ENCODE measurements around the gene PDE4D.

The PDE4D gene

DNA sequence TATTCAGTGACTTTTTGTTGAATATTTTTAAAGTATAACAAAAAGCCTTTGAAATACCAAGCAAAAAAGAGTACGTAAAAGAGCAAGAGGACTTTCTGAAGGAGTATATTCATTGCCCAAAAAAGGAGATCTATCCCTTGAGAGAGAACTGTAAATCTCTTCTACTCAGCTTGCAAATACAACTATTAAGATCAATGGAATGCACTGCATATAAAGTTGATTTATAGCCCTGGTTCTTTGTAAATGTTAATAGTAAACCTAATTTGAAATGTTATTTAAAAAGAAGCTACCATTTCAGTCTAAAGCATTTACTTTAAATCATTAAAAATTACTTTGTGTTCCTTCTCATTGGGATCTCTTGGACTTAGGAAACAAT, 168.1 kb downstream of the PDE4D start:
- Histone ChIP-seq H3K36me3 (replicated peaks) (no peaks in the 10 kb centered on the region), H3K4me1 (no peaks in the 10 kb centered on the region), H3K9me3 (no peaks in the 10 kb centered on the region), H3K4me3 (no peak overlapping the region), H3K27me3 (ENCODE audit: low read depth) (no peaks in the 10 kb centered on the region)
- no peak for DNase-seq (ENCODE audit: low spot score in 2 of 2)
- in situ Hi-C loops (cut with MboI; ENCODE audit: low sequenced_read_pairs) = no loop called here

- H3K9me3 ChIP-seq = no peaks in the 10 kb centered on the region
- H3K36me3 ChIP-seq (replicated peaks) = no peaks in the 10 kb centered on the region
- H3K4me3 ChIP-seq = no peak overlapping the region
- H3K4me1 ChIP-seq = no peaks in the 10 kb centered on the region
- peak; percentile 38 to 54 for DNase-seq (ENCODE audit: low spot score in 2 of 2)
- in situ Hi-C loops (cut with MboI; ENCODE audit: low sequenced_read_pairs) = no loop called here
- no peaks in the 10 kb centered on the region for H3K27me3 ChIP-seq (ENCODE audit: low read depth)
Measured at GRCh38 chr5:59724482-59725391, 168.8 kb downstream of the PDE4D start.

GRCh38 chr5:59722874-59723273, 170.7 kb downstream of the PDE4D start:
- H3K9me3 ChIP-seq = no peaks in the 10 kb centered on the region
- H3K4me3 ChIP-seq = no peak overlapping the region
- H3K36me3 ChIP-seq (replicated peaks) = no peaks in the 10 kb centered on the region
- no peaks in the 10 kb centered on the region for H3K27me3 ChIP-seq (ENCODE audit: low read depth)
- no peaks in the 10 kb centered on the region for H3K4me1 ChIP-seq
- no peak for DNase-seq (ENCODE audit: low spot score in 2 of 2)
- in situ Hi-C loops (cut with MboI; ENCODE audit: low sequenced_read_pairs) = no loop called here

GRCh38 chr5:59721741-59722140, 171.8 kb downstream of the PDE4D start:
- H3K4me1 ChIP-seq = no peaks in the 10 kb centered on the region
- H3K9me3 ChIP-seq = no peaks in the 10 kb centered on the region
- DNase-seq (ENCODE audit: low spot score in 2 of 2) = no peak
- in situ Hi-C loops (cut with MboI; ENCODE audit: low sequenced_read_pairs) = no loop called here
- no peak overlapping the region for H3K4me3 ChIP-seq
- no peaks in the 10 kb centered on the region for H3K27me3 ChIP-seq (ENCODE audit: low read depth)
- no peaks in the 10 kb centered on the region for H3K36me3 ChIP-seq (replicated peaks)

- DNase-seq (ENCODE audit: low spot score in 2 of 2) = no peak
Measured at GRCh38 chr5:59720063-59720462, 173.5 kb downstream of the PDE4D start.

GRCh38 chr5:59716966-59717500, 176.5 kb downstream of the PDE4D start:
- DNase-seq (ENCODE audit: low spot score in 2 of 2) = no peak
- Histone ChIP-seq H3K27me3 (ENCODE audit: low read depth) (no peaks in the 10 kb centered on the region), H3K36me3 (replicated peaks) (no peaks in the 10 kb centered on the region), H3K4me1 (no peaks in the 10 kb centered on the region), H3K4me3 (no peak overlapping the region), H3K9me3 (no peaks in the 10 kb centered on the region)
- in situ Hi-C loops (cut with MboI; ENCODE audit: low sequenced_read_pairs) = no loop called here

More at GRCh38 chr5:59720063-59720462, 173.5 kb downstream of the PDE4D start:
- Histone ChIP-seq H3K36me3 (replicated peaks) (no peaks in the 10 kb centered on the region), H3K4me1 (no peaks in the 10 kb centered on the region), H3K4me3 (no peak overlapping the region), H3K27me3 (ENCODE audit: low read depth) (no peaks in the 10 kb centered on the region), H3K9me3 (no peaks in the 10 kb centered on the region)
- in situ Hi-C loops (cut with MboI; ENCODE audit: low sequenced_read_pairs) = no loop called here

DNA sequence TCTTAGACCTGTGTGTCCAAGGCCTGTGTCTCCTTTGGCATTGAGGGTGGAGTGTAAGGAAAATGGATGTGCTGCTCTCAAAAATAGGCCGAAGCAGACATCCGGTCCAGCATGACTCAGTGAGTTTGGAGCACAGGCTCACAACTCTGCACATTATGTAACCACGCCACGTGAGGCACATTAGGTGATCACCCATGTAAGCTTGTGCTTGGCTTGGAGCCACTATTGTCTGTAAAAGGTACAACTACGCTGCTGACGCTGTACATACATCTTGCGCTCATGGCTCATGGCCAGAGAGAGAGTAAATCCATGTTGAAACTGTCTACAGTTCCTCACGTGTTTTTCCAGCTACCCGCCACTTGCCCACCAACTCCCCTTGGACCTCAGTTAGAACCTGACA, 177.5 kb downstream of the PDE4D start:
- no peaks in the 10 kb centered on the region for H3K9me3 ChIP-seq
- in situ Hi-C loops (cut with MboI; ENCODE audit: low sequenced_read_pairs) = no loop called here
- H3K27me3 ChIP-seq (ENCODE audit: low read depth) = no peaks in the 10 kb centered on the region
- no peak for DNase-seq (ENCODE audit: low spot score in 2 of 2)
- H3K4me1 ChIP-seq = no peaks in the 10 kb centered on the region
- no peaks in the 10 kb centered on the region for H3K36me3 ChIP-seq (replicated peaks)
- no peak overlapping the region for H3K4me3 ChIP-seq

GRCh38 chr5:59715228-59715627, 178.3 kb downstream of the PDE4D start:
- Histone ChIP-seq H3K4me3 (no peak overlapping the region), H3K27me3 (ENCODE audit: low read depth) (no peaks in the 10 kb centered on the region), H3K36me3 (replicated peaks) (no peaks in the 10 kb centered on the region), H3K4me1 (no peaks in the 10 kb centered on the region), H3K9me3 (no peaks in the 10 kb centered on the region)
- in situ Hi-C loops (cut with MboI; ENCODE audit: low sequenced_read_pairs) = no loop called here
- no peak for DNase-seq (ENCODE audit: low spot score in 2 of 2)

DNA sequence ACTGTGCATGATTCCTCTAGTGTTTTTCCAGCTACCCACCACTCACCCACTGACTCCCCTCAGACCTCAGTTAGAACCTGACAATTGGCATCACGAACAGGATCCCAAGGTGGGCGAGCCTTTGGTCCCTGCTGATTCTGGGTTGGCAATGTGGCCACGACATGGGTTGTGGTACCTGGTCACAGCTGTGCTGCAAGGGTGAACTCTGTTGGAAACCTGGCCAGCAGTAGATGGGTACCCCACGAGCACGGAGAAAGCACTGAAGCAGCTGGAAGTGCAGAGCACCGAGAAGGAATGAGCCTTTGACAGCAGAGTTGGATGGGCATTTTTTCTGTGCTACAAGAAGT, 180.1 kb downstream of the PDE4D start:
- H3K9me3 ChIP-seq = no peaks in the 10 kb centered on the region
- H3K27me3 ChIP-seq (ENCODE audit: low read depth) = no peaks in the 10 kb centered on the region
- no peak overlapping the region for H3K4me3 ChIP-seq
- no peaks in the 10 kb centered on the region for H3K4me1 ChIP-seq
- no peak for DNase-seq (ENCODE audit: low spot score in 2 of 2)
- in situ Hi-C loops (cut with MboI; ENCODE audit: low sequenced_read_pairs) = no loop called here
- H3K36me3 ChIP-seq (replicated peaks) = no peaks in the 10 kb centered on the region

DNA sequence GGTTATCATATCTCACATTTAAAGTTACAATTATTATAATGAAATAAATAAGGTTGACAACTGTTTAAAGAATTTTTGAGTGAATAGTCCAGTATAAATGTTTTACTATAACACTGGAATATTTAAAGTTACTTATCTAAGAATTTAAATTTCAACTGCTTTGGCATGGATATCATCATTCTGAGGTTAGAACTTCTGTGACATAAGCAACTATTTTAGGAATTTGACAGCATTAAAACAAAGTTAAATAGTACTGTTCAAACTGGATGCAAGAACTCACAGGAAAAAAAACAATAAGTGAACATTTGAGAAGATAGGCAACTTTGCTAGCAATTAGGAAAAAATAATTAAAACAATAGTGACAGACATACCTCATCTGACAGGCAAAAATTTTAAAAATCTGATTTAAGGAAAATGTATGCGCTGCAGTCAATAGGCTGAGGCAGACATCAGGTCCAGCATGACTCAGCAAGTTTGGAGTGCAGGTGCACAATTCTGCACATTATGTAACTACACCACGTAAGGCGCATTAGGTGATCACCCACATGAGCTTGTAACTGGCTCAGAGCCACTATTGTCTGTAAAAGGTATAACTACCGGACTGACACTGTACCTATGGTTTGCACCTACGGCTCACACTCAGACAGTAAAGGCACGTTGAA, 180.6 kb downstream of the PDE4D start:
- in situ Hi-C loops (cut with MboI; ENCODE audit: low sequenced_read_pairs) = no loop called here
- Histone ChIP-seq H3K4me3 (no peak overlapping the region), H3K27me3 (ENCODE audit: low read depth) (no peaks in the 10 kb centered on the region), H3K4me1 (no peaks in the 10 kb centered on the region), H3K9me3 (no peaks in the 10 kb centered on the region), H3K36me3 (replicated peaks) (no peaks in the 10 kb centered on the region)
- DNase-seq (ENCODE audit: low spot score in 2 of 2) = peak in 1 of 2 experiments; percentile 10

GRCh38 chr5:59711310-59711709, 182.2 kb downstream of the PDE4D start:
- H3K9me3 ChIP-seq = no peaks in the 10 kb centered on the region
- DNase-seq (ENCODE audit: low spot score in 2 of 2) = no peak
- in situ Hi-C loops (cut with MboI; ENCODE audit: low sequenced_read_pairs) = no loop called here
- H3K36me3 ChIP-seq (replicated peaks) = no peaks in the 10 kb centered on the region
- no peaks in the 10 kb centered on the region for H3K4me1 ChIP-seq
- no peaks in the 10 kb centered on the region for H3K27me3 ChIP-seq (ENCODE audit: low read depth)
- no peak overlapping the region for H3K4me3 ChIP-seq

- Histone ChIP-seq H3K27me3 (ENCODE audit: low read depth) (no peaks in the 10 kb centered on the region), H3K36me3 (replicated peaks) (no peaks in the 10 kb centered on the region), H3K4me3 (no peak overlapping the region), H3K9me3 (no peaks in the 10 kb centered on the region), H3K4me1 (no peaks in the 10 kb centered on the region)
- in situ Hi-C loops (cut with MboI; ENCODE audit: low sequenced_read_pairs) = no loop called here
- DNase-seq (ENCODE audit: low spot score in 2 of 2) = no peak
Measured at GRCh38 chr5:59709846-59710245, 183.7 kb downstream of the PDE4D start.

- in situ Hi-C loops (cut with MboI; ENCODE audit: low sequenced_read_pairs) = no loop called here
- no peaks in the 10 kb centered on the region for H3K36me3 ChIP-seq (replicated peaks)
- no peak overlapping the region for H3K4me3 ChIP-seq
- no peaks in the 10 kb centered on the region for H3K4me1 ChIP-seq
- no peaks in the 10 kb centered on the region for H3K9me3 ChIP-seq
- DNase-seq (ENCODE audit: low spot score in 2 of 2) = no peak
- no peaks in the 10 kb centered on the region for H3K27me3 ChIP-seq (ENCODE audit: low read depth)
Measured at GRCh38 chr5:59709346-59709821, 184.1 kb downstream of the PDE4D start.

GRCh38 chr5:59704936-59705335, 188.6 kb downstream of the PDE4D start:
- in situ Hi-C loops (cut with MboI; ENCODE audit: low sequenced_read_pairs) = no loop called here
- DNase-seq (ENCODE audit: low spot score in 2 of 2) = no peak
- Histone ChIP-seq H3K4me3 (no peak overlapping the region), H3K4me1 (no peaks in the 10 kb centered on the region), H3K27me3 (ENCODE audit: low read depth) (no peaks in the 10 kb centered on the region), H3K9me3 (no peaks in the 10 kb centered on the region), H3K36me3 (replicated peaks) (no peaks in the 10 kb centered on the region)

Data from HAP-1 (cell line).